A549 (cell line): Measurements from ENCODE around the gene ANXA6. TPM values are rescaled to one million over a fixed set of nuclear protein-coding genes. Genes with fewer than 3 reads are reported as not detected.

Source experiments
- ATAC-seq, 2 experiments: fragments of 200-7000 bp in 1 of 2; fragments of >200 bp in 1 of 2; cut with Nextera tagmentation in 1 of 2; cut with Tn5 transposase in 1 of 2; 3 replicates each; pipeline versions ENCODE4 v1.8.0 to v1.9.1; 2018 to 2020; ENCODE audit warnings: mild to moderate bottlenecking in 1 of 2, moderate library complexity in 1 of 2
- CTCF ChIA-PET: fragments of 300-600 bp; sonication (Branson Sonifier 250); formaldehyde crosslinking; extraction: SDS; loops from one replicate; lab custom pipeline; 2021; ENCODE audit warnings: antibody characterized with exemption, inconsistent platforms; lab: Yijun Ruan, JAX
- POLR2A ChIA-PET: fragments of 350-600 bp; formaldehyde crosslinking; extraction: SDS; loops from one replicate; lab custom pipeline; 2021; ENCODE audit warnings: antibody characterized with exemption, inconsistent platforms; lab: Yijun Ruan, JAX
- DNase-seq, 2 experiments: peaks; one replicate each; pipeline versions ENCODE4 v3.0.0 to v3.0.0-alpha.2; 2011 to 2016; ENCODE audit warnings: low read depth in 1 of 2, low spot score in 1 of 2
- FAIRE-seq: peaks from 2 replicates; lab custom pipeline; 2011; peaks lifted over from hg19 to GRCh38; lab: Jason Lieb, UNC
- H3K27ac ChIP-seq, 2 experiments: fragments of >200 bp; sonication (Bioruptor Twin); formaldehyde crosslinking; 3 replicates each; pipeline ENCODE4 v1.5.1; 2016 to 2017
- H3K4me1 ChIP-seq: fragments of >200 bp; sonication (Bioruptor Twin); formaldehyde crosslinking; 3 replicates; pipeline ENCODE4 v1.6.1; 2016
- H3K4me2 ChIP-seq: fragments of >200 bp; sonication (Bioruptor Twin); formaldehyde crosslinking; 3 replicates; pipeline ENCODE4 v1.6.1; 2016
- H3K4me3 ChIP-seq: fragments of >200 bp; sonication (Bioruptor Twin); formaldehyde crosslinking; 3 replicates; pipeline ENCODE4 v1.5.1; 2016
- H3K9me3 ChIP-seq: fragments of >200 bp; sonication (Bioruptor Twin); formaldehyde crosslinking; 3 replicates; pipeline ENCODE4 v1.6.1; 2016
- BHLHE40 ChIP-seq: IDR thresholded peaks from 2 replicates; pipeline ENCODE4 v1.6.1; 2012; ENCODE audit warnings: low read depth, low read length, inconsistent platforms
- CBX8 ChIP-seq: fragments of 200-600 bp; sonication (generic); IDR thresholded peaks from 2 replicates; pipeline ENCODE4 v1.6.1; 2016
- EHMT2 ChIP-seq: fragments of 200-600 bp; sonication (generic); IDR thresholded peaks from 2 replicates; pipeline ENCODE4 v1.6.1; 2016; ENCODE audit warnings: antibody characterized with exemption, low read depth, mild to moderate bottlenecking, moderate library complexity
- EP300 ChIP-seq, 2 experiments: fragments of >200 bp; sonication (Bioruptor Twin); formaldehyde crosslinking; IDR thresholded peaks; 2 replicates in 1 of 2; 3 replicates in 1 of 2; pipeline ENCODE4 v1.6.1; 2016 to 2017
- FOSL2 ChIP-seq, 2 experiments: fragments of 450-650 bp in 1 of 2; fragments of >200 bp in 1 of 2; sonication (Bioruptor Twin) in 1 of 2; formaldehyde crosslinking; IDR thresholded peaks; 2 replicates each; pipeline versions ENCODE4 v1.5.0 to v1.6.1; 2016 to 2020; ENCODE audit warnings: mild to moderate bottlenecking in 1 of 2, moderate library complexity in 1 of 2
- HDAC2 ChIP-seq: fragments of 200-600 bp; sonication (generic); IDR thresholded peaks from 2 replicates; pipeline ENCODE4 v1.6.1; 2016
- JUNB ChIP-seq: fragments of >200 bp; sonication (Bioruptor Twin); formaldehyde crosslinking; IDR thresholded peaks from 2 replicates; pipeline ENCODE4 v1.6.1; 2016
- KDM5A ChIP-seq: fragments of 200-600 bp; sonication (generic); IDR thresholded peaks from 2 replicates; pipeline ENCODE4 v1.6.1; 2016; ENCODE audit warnings: antibody characterized with exemption, mild to moderate bottlenecking
- MYC ChIP-seq: IDR thresholded peaks from 2 replicates; pipeline ENCODE4 v1.6.1; 2012; ENCODE audit warnings: mild to moderate bottlenecking, inconsistent platforms, low read length, improper control_type of control experiment, borderline replicate concordance
- POLR2AphosphoS2 ChIP-seq: conservative IDR thresholded peaks from 2 replicates; pipeline ENCODE4 v1.6.1; 2012; ENCODE audit warnings: low read length, improper control_type of control experiment, inconsistent platforms
- RAD21 ChIP-seq, 2 experiments: fragments of >200 bp in 1 of 2; sonication (Bioruptor Twin) in 1 of 2; formaldehyde crosslinking in 1 of 2; IDR thresholded peaks in 1 of 2; conservative IDR thresholded peaks in 1 of 2; 2 replicates in 1 of 2; 3 replicates in 1 of 2; pipeline ENCODE4 v1.6.1; 2012 to 2018; ENCODE audit warnings: inconsistent platforms in 1 of 2
- RCOR1 ChIP-seq: fragments of 150-350 bp; IDR thresholded peaks from 2 replicates; pipeline ENCODE4 v1.6.1; 2014; ENCODE audit warnings: antibody characterized with exemption, low read length, low read depth
- RNF2 ChIP-seq: fragments of 200-600 bp; sonication (generic); IDR thresholded peaks from 2 replicates; pipeline ENCODE4 v1.6.1; 2016; ENCODE audit warnings: low read depth, mild to moderate bottlenecking, antibody characterized with exemption, moderate library complexity, borderline replicate concordance
- SREBF2 ChIP-seq: fragments of 450-650 bp; IDR thresholded peaks from 2 replicates; pipeline ENCODE4 v1.6.1; 2014; ENCODE audit warnings: mild to moderate bottlenecking, moderate library complexity
- ZC3H11A ChIP-seq: fragments of 450-650 bp; IDR thresholded peaks from 2 replicates; pipeline ENCODE4 v1.6.1; 2014; ENCODE audit warnings: antibody characterized with exemption, mild to moderate bottlenecking
- ZFP36 ChIP-seq: fragments of 450-650 bp; IDR thresholded peaks from 2 replicates; pipeline ENCODE4 v1.6.1; 2014; ENCODE audit warnings: borderline replicate concordance; ENCODE audit not compliant: partially characterized antibody
- ZNF302 ChIP-seq: fragments of 250-450 bp; sonication (Bioruptor Pico); IDR thresholded peaks from 2 replicates; pipeline ENCODE4 v1.9.0; 2021; ENCODE audit warnings: inconsistent platforms, mild to moderate bottlenecking, moderate library complexity
- WGBS: methylation state at CpG from one replicate; pipeline ENCODE4 v1.1.6; 2017; ENCODE audit errors: missing lambda C conversion rate; 5-methylcytosine and 5-hydroxymethylcytosine counted together
- polyA plus RNA-seq, 4 experiments: library from polyadenylated mRNA; depleted of rRNA in 3 of 4; stranded (reverse); fragments of >200 nt; fragmentation: RNase III in 1 of 4; extraction: RNeasy Plus Mini Kit Qiagen cat#74134 plus additional on column Dnase treatment in 1 of 4; gene quantifications; 2 replicates in 3 of 4; 3 replicates in 1 of 4; pipeline ENCODE4 v1.2.3, GENCODE V29; 2011 to 2017
- TF ChIP-seq, protein P1 (sequence below): fragments of 450-650 bp; IDR thresholded peaks from 2 replicates; pipeline ENCODE4 v1.6.1; 2014; ENCODE audit warnings: antibody characterized with exemption

ANXA6 gene
- polyA plus RNA-seq, 2 of the 4 experiments (the other 2 are of a cell fraction): 32.4 to 53.0 TPM

- TF ChIP-seq, protein P1, sequence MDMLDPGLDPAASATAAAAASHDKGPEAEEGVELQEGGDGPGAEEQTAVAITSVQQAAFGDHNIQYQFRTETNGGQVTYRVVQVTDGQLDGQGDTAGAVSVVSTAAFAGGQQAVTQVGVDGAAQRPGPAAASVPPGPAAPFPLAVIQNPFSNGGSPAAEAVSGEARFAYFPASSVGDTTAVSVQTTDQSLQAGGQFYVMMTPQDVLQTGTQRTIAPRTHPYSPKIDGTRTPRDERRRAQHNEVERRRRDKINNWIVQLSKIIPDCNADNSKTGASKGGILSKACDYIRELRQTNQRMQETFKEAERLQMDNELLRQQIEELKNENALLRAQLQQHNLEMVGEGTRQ: 0 out of 2 replicates have a peak, but pooled peaks have one; percentile 7
- no peak for TF ChIP-seq EHMT2
- TF ChIP-seq, all 56 proteins: peak for 1
- H3K4me2 ChIP-seq: peak overlapping the region; percentile 92
These were observed 78.9 kb downstream of the ANXA6 start for GRCh38 chr5:151078490-151079262.

DNA sequence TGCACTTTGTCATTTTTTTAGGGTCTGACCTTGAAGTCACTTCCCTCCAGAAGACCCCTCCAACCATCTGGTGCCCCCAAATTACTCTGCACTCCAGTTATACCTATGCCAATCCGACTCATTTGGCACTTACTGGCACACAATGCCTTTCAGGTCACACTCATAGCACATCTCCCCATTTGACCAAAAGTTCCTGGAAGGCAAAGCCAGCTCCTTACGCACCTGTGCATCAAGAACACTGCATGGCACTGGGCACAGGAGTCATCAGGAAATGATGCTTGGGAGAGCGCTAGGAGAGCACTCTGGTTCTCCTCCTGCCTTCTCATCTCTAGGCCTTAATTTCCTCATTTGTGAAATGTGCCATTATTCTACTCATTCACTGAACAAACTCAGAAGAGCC is 79.6 kb downstream of the ANXA6 start:
- ATAC-seq (no peak), FAIRE-seq (no peak)
- TF ChIP-seq ZNF302 (CRISPR knock-in tag) (no peak), EP300 (IDR thresholded peaks at IDR 0.05) (no peak), RNF2 (no peak), ZFP36 (no peak)
- TF ChIP-seq, all 56 proteins: peak for 0
- no peaks in the 10 kb centered on the region for H3K9me3 ChIP-seq
- WGBS: 95% methylated on average over 3 of the region's 3 CpGs
- peak overlapping the region; percentile 92; the same call in 1 of the 3 replicates for H3K4me2 ChIP-seq
- H3K27ac ChIP-seq: no peak overlapping the region; a peak in 2 of 6 replicates
- CTCF ChIA-PET: interaction anchor here (0.5 to 5.5 kb wide), 5 partner anchors 11 to 339 kb away, joined by 3 to 34 read pairs (median 5); no protein-coding TSS in a partner anchor
- no peak overlapping the region for H3K4me3 ChIP-seq
- DNase-seq: no peak
- H3K4me1 ChIP-seq: peaks cover 54% of the 10 kb centered on the region
- POLR2A ChIA-PET: no interaction called here

More at GRCh38 chr5:151078490-151079262, 78.9 kb downstream of the ANXA6 start:
- H3K9me3 ChIP-seq: no peaks in the 10 kb centered on the region
- POLR2A ChIA-PET: interaction anchor here (0.7 kb wide), 1 partner anchor 13 kb away, joined by 4 read pairs; no protein-coding TSS in a partner anchor
- FAIRE-seq (no peak), ATAC-seq (no peak), DNase-seq (no peak)
- no peak overlapping the region for H3K4me3 ChIP-seq
- CTCF ChIA-PET: interaction anchor here (0.5 to 5.5 kb wide), 8 partner anchors 9 to 340 kb away, joined by 3 to 34 read pairs (median 4); no protein-coding TSS in a partner anchor
- peak overlapping the region; percentile 34 to 98; a peak in 4 of 6 replicates for H3K27ac ChIP-seq
- WGBS: 67% methylated on average over 16 of the region's 16 CpGs
- peaks cover 59% of the 10 kb centered on the region for H3K4me1 ChIP-seq

GRCh38 chr5:151077419-151077818 is 80.2 kb downstream of the ANXA6 start:
- DNase-seq (no peak), FAIRE-seq (no peak), ATAC-seq (no peak)
- TF ChIP-seq MYC (no peak), POLR2AphosphoS2 (0 out of 2 replicates have a peak, but pooled peaks have one; percentile 52), ZC3H11A (no peak), RCOR1 (no peak), KDM5A (no peak)
- Histone ChIP-seq H3K4me2 (no peak overlapping the region), H3K27ac (no peak overlapping the region), H3K9me3 (no peaks in the 10 kb centered on the region), H3K4me1 (peaks cover 54% of the 10 kb centered on the region), H3K4me3 (no peak overlapping the region)
- ChIA-PET CTCF (interaction anchor here (1.1 to 5.5 kb wide), 3 partner anchors 15 to 38 kb away, joined by 3 to 34 read pairs (median 32); no protein-coding TSS in a partner anchor), POLR2A (no interaction called here)
- 92% methylated on average over 9 of the region's 9 CpGs for WGBS

DNA sequence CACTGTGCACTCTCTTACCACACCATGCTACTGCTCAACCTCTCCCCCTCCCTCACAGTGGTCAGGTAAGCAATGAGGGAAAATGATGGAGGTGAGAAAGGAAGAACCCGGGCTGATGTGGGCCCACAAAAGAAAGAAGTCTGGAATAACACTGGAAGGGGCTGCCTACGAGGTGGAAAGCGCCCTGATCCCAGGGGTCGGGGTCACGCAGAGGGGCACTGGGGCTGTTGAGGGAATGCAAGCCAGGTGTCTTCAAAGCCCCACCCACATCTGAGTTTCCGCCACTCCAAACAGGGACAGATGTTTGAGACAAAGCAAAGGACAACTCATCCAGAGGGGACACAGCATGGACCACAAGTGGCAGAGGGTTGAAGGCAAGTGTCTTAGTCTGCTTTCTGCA is 81.0 kb downstream of the ANXA6 start:
- DNase-seq: no peak
- H3K27ac ChIP-seq: peak overlapping the region in 1 of 2 experiments; percentile 70; a peak in 2 of 6 replicates
- no peak for TF ChIP-seq CBX8
- no peak for TF ChIP-seq SREBF2
- TF ChIP-seq RNF2: no peak
- TF ChIP-seq JUNB: no peak
- no peak for TF ChIP-seq EHMT2
- TF ChIP-seq BHLHE40: no peak
- no peak for TF ChIP-seq RAD21 (conservative IDR thresholded peaks at IDR 0.05 in 1 of 2, IDR thresholded peaks at IDR 0.05 in 1 of 2)
- TF ChIP-seq HDAC2: no peak
- no peak for TF ChIP-seq FOSL2 (IDR thresholded peaks at IDR 0.05)
- TF ChIP-seq FOSL2 (CRISPR knock-in tag; IDR thresholded peaks at IDR 0.05): no peak
- H3K4me2 ChIP-seq: peak overlapping the region; percentile 21; the same call in 2 of the 3 replicates
- H3K9me3 ChIP-seq: no peaks in the 10 kb centered on the region
- 92% methylated on average over 6 of the region's 6 CpGs for WGBS
- CTCF ChIA-PET: interaction anchor here (1.3 to 5.5 kb wide), 4 partner anchors 10 to 39 kb away, joined by 4 to 34 read pairs (median 22); no protein-coding TSS in a partner anchor
- H3K4me3 ChIP-seq: no peak overlapping the region
- peaks cover 54% of the 10 kb centered on the region for H3K4me1 ChIP-seq
- POLR2A ChIA-PET: interaction anchor here (1.5 kb wide), 1 partner anchor 13 kb away, joined by 3 read pairs; no protein-coding TSS in a partner anchor
- FAIRE-seq: no peak
- no peak for ATAC-seq
